ENCODE results near the gene AHI1. TPM values are rescaled to one million over a fixed set of nuclear protein-coding genes. Genes with fewer than 3 reads are reported as not detected.

Gene AHI1
- total RNA-seq, 2 donors from 2014 or later: 18.0 to 37.9 TPM

- 79% methylated on average over 6 of the region's 6 CpGs for WGBS
- H3K27me3 ChIP-seq (replicated peaks; ENCODE audit: insufficient read depth): no peaks in the 10 kb centered on the region
- TF ChIP-seq POLR2A (IDR thresholded peaks at IDR 0.05) (no peak), POLR2AphosphoS5 (IDR thresholded peaks at IDR 0.05) (no peak)
- TF ChIP-seq, protein P1, sequence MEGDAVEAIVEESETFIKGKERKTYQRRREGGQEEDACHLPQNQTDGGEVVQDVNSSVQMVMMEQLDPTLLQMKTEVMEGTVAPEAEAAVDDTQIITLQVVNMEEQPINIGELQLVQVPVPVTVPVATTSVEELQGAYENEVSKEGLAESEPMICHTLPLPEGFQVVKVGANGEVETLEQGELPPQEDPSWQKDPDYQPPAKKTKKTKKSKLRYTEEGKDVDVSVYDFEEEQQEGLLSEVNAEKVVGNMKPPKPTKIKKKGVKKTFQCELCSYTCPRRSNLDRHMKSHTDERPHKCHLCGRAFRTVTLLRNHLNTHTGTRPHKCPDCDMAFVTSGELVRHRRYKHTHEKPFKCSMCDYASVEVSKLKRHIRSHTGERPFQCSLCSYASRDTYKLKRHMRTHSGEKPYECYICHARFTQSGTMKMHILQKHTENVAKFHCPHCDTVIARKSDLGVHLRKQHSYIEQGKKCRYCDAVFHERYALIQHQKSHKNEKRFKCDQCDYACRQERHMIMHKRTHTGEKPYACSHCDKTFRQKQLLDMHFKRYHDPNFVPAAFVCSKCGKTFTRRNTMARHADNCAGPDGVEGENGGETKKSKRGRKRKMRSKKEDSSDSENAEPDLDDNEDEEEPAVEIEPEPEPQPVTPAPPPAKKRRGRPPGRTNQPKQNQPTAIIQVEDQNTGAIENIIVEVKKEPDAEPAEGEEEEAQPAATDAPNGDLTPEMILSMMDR (IDR thresholded peaks at IDR 0.05): no peak
- no peaks in the 10 kb centered on the region for H3K36me3 ChIP-seq
- no peaks in the 10 kb centered on the region for H3K9me3 ChIP-seq
- DNase-seq (ENCODE audit: low spot score): no peak
- peak overlapping the region; percentile 28 to 73 for H3K27ac ChIP-seq
- H3K4me3 ChIP-seq: no peak overlapping the region
- intact Hi-C loops (cut with DNase I): no loop called here
- peaks cover 15% of the 10 kb centered on the region for H3K4me1 ChIP-seq (replicated peaks)
Observed at GRCh38 chr6:135271626-135272025, 225.9 kb downstream of the AHI1 start.

DNA sequence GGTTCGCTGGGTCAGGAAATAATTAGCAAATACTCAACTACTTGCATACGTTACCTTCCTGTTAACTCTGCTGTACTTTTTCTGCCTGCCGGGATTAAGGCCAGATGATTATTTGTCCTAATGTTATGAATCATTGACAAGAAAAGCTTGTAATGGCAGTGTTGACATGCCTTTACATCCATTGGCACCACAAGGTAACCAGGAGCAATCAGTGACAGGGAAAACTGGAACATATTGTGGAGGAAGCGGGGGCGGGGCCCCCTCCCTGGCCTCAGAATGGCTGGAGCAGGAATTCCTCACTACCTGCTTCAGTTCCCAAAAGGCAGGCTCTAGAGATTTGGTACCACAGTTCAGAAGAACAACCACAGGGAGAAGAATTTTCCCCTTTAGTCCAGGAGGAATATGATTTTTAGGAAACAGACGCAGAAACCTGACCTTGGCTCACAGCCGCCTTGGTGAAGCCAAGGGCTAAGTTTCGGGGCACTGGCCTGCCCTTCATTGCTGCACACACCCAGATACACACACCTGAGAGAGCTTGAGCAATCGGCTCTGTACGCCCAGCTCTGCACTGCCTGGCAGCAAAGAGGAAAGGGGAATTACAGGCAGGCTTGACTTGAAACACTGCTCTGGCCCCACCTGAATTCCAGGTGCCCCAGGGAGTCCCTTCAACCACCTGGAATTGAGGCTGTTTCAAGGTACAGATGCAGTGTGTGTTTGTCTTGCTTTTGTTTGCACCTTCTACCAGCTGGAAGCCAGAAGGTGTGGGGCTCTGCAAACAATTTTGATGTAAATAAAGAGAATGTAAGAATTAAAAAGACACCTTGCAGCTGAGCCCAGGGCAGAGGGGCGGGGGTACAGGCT, 226.6 kb downstream of the AHI1 start:
- intact Hi-C loops (cut with DNase I): no loop called here
- H3K27me3 ChIP-seq (replicated peaks; ENCODE audit: insufficient read depth): no peaks in the 10 kb centered on the region
- no peaks in the 10 kb centered on the region for H3K9me3 ChIP-seq
- peaks cover 15% of the 10 kb centered on the region for H3K4me1 ChIP-seq (replicated peaks)
- TF ChIP-seq POLR2A (IDR thresholded peaks at IDR 0.05): no peak
- TF ChIP-seq POLR2AphosphoS5 (IDR thresholded peaks at IDR 0.05): peak; percentile 62
- DNase-seq (ENCODE audit: low spot score): peak; percentile 79
- no peaks in the 10 kb centered on the region for H3K36me3 ChIP-seq
- WGBS: 37% methylated on average over 11 of the region's 11 CpGs
- H3K4me3 ChIP-seq: no peak overlapping the region
- peak overlapping the region; percentile 28 to 73 for H3K27ac ChIP-seq

DNA sequence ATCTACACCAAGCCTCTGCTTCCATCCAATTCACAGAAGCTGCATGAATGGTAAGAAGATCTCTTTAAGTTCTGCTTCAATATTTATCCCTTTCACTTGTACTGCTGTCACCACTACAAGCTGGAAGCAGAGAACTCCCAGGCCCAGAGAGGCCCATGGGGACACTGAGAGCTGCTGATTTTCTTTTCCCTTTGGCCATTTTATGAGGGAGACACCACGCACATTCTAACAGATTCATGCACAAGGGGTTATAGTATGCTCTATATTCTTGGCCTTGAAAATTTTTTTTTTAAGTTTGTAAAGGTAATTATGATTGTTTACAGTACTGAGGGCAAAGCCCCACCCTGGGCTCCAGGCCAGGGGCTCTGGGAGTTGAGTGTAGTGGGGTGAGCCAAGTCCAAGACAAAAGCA, 228.1 kb downstream of the AHI1 start:
- TF ChIP-seq POLR2A (IDR thresholded peaks at IDR 0.05) (no peak), POLR2AphosphoS5 (IDR thresholded peaks at IDR 0.05) (no peak)
- TF ChIP-seq, protein P1 (IDR thresholded peaks at IDR 0.05): no peak
- H3K4me3 ChIP-seq: no peak overlapping the region
- peak overlapping the region in 1 of 2 donors; percentile 73 for H3K27ac ChIP-seq

GRCh38 chr6:135268740-135269139, 228.8 kb downstream of the AHI1 start:
- intact Hi-C loops (cut with DNase I): no loop called here

More for the DNA sequence above, 228.1 kb downstream of the AHI1 start:
- no peak for DNase-seq (ENCODE audit: low spot score)
- Histone ChIP-seq H3K9me3 (no peaks in the 10 kb centered on the region), H3K4me1 (replicated peaks) (peaks cover 15% of the 10 kb centered on the region), H3K36me3 (no peaks in the 10 kb centered on the region), H3K27me3 (replicated peaks; ENCODE audit: insufficient read depth) (no peaks in the 10 kb centered on the region)
- intact Hi-C loops (cut with DNase I): no loop called here
- 42% methylated on average over 1 of the region's 1 CpG for WGBS

GRCh38 chr6:135268263-135268662, 229.3 kb downstream of the AHI1 start:
- no peaks in the 10 kb centered on the region for H3K27me3 ChIP-seq (replicated peaks; ENCODE audit: insufficient read depth)
- 91% methylated on average over 3 of the region's 3 CpGs for WGBS
- no peak overlapping the region for H3K27ac ChIP-seq
- H3K4me3 ChIP-seq: no peak overlapping the region
- H3K4me1 ChIP-seq (replicated peaks): peaks cover 15% of the 10 kb centered on the region
- no peaks in the 10 kb centered on the region for H3K36me3 ChIP-seq
- no peaks in the 10 kb centered on the region for H3K9me3 ChIP-seq
- intact Hi-C loops (cut with DNase I): no loop called here
- no peak for DNase-seq (ENCODE audit: low spot score)
- TF ChIP-seq, protein P1 (IDR thresholded peaks at IDR 0.05): no peak
- TF ChIP-seq POLR2AphosphoS5 (IDR thresholded peaks at IDR 0.05) (no peak), POLR2A (IDR thresholded peaks at IDR 0.05) (no peak)

More at GRCh38 chr6:135268740-135269139, 228.8 kb downstream of the AHI1 start:
- no peak overlapping the region for H3K27ac ChIP-seq
- H3K36me3 ChIP-seq: no peaks in the 10 kb centered on the region
- 94% methylated on average over 3 of the region's 3 CpGs for WGBS
- TF ChIP-seq, protein P1 (IDR thresholded peaks at IDR 0.05): no peak
- no peak for TF ChIP-seq POLR2AphosphoS5 (IDR thresholded peaks at IDR 0.05)
- TF ChIP-seq POLR2A (IDR thresholded peaks at IDR 0.05): no peak
- no peak overlapping the region for H3K4me3 ChIP-seq
- no peaks in the 10 kb centered on the region for H3K9me3 ChIP-seq
- H3K27me3 ChIP-seq (replicated peaks; ENCODE audit: insufficient read depth): no peaks in the 10 kb centered on the region
- peaks cover 15% of the 10 kb centered on the region for H3K4me1 ChIP-seq (replicated peaks)
- no peak for DNase-seq (ENCODE audit: low spot score)
